ENCODE data around the gene CAMKK1.

- no peak for TF ChIP-seq TAF1 (IDR thresholded peaks at IDR 0.05; ENCODE audit: low read depth)
- TF ChIP-seq CTCF (IDR thresholded peaks at IDR 0.05; ENCODE audit: poor library complexity, severe bottlenecking) = no peak
- TF ChIP-seq EZH2 (IDR thresholded peaks at IDR 0.05; ENCODE audit: borderline replicate concordance, insufficient read depth, low read length, poor library complexity, severe bottlenecking) = no peak
Measured at GRCh38 chr17:3894188-3894587, 1.3 kb upstream of the CAMKK1 start.
